ENCODE measurements around the gene CERS6.
"Not testable (repeated sequence)": the region's sequence is repeated elsewhere in the genome, so short reads cannot be mapped to it uniquely, and the experiment has no call there.

The CERS6 gene

DNA sequence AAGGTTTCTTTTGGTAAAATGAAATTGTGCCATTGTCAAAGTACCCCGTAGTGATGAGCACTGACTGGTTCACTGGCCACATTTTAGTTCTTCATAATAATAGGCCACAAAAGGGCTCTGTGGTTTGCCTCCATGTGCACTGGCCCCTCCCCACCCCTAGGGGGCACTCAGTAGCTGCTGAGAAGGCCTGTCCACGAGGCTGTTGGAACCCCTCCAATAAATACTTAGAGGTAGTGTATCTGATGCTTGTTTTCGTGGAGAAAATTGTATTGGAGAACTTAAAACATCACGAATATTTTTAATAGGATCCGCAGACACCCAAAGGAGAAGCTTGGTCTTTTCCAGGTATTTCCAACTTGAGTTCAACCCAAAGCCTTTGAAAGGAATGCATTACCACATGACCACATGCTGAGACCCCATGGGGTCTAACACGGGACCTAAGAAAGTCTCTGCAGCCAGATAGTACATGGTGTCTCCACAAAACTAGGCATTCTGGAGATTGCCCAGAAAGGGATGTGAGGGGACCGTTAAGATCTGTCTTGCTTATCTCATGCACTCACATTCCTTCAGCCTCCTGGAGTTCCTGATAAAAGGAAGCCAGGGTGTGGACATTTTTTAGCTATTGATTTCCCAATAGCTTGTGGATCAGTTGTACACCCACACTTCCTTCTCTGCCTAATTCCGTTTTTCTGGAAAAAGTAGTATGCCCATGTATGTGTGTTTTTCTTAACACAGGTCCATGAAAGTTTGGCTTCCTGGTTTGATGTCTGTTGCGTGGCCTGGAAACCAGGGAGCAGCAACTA, 317.8 kb downstream of the CERS6 start:
- DNase-seq (ENCODE audit: low read depth) = no peak

GRCh38 chr2:168775837-168776236, 319.8 kb downstream of the CERS6 start:
- no peak for DNase-seq (ENCODE audit: low read depth)

DNA sequence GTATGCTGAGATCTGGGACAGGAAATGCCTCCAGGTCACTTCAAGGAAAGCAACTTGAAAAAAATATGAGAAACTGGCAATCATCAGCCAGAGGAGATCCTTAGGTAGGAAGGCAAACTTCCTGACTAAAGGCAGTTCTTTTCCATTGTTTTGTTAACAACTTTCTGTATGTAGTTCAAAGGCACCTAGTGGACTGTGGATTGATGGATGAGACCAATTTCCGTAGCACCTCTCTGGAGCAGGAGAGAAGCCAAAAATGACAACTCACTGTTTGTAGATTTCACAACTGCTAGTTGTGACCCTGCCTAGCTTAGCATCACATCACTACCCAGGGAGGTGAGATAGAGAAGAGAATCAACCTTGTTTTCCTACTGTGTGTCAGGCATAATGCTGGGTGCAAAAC, 324.6 kb downstream of the CERS6 start:
- DNase-seq (ENCODE audit: low read depth) = no peak

DNA sequence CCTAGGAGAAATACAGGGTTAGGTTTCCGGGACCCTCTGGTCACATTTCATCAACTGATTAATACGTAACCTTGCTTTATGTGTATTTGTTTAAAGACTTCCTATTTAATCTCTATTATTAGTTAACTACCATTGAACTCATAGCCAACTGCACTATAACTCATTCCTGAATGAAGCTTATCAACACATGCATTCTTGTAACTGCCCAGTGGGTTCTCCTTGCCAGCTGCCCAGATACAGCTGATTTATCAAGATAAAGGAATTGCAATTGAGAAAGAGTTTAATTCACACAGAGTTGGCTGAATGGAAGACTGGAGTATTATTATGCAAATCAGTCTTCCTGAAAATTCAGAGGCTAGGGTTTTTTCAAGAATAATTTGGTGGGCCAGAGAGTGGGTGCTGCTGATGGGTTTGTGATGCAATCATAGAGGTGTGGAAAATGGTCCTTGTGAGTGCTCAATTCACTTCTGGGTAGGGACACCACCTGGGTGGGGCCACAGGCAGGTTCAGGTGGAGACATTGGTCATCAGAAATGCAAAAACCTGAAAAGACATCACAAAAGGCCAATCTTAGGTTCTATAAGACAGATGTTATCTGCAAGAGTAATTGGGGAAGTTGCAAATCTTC, 325.2 kb downstream of the CERS6 start:
- DNase-seq (ENCODE audit: low read depth) = no peak

DNA sequence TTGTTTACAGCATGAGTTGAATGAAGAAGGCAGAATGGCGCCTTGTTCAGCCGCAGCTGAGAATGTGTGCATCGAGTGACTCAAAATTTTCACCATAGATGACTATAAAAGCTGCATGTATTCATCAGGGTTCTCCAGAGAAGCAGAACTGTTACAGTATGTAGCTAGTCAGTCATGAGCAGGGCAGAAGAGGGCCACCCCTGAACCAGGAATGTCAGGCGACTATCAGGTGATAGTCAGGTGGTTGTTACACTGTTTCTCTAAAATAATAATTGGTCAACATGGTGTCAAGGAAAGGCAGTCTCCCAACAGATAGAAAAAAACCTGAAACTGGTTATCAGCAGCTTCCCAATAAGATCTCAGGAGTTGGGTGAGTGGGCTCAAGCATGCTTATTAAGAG, 326.2 kb downstream of the CERS6 start:
- DNase-seq (ENCODE audit: low read depth) = no peak

DNA sequence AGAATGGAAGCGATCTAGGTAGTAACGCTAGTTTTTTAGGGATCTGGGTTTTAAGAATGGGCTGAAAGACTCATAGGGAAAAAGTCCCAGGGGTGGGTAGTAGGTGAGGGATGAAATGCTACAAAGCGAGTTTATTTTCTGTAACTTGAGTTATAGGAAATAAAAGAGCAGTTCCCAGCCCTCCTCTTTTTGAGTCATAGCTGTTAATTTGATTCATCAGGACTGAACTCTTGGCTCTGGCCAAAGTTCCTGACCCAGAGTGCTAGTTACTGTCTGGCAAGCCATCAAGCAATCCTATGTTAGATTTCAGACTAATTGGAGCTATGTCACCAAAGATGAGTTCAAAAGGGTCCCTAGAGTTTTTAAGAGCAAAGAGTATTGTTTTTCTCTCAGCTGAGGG, 328.9 kb downstream of the CERS6 start:
- DNase-seq (ENCODE audit: low read depth) = no peak

- DNase-seq (ENCODE audit: low read depth) = no peak
These were observed 331.2 kb downstream of the CERS6 start for GRCh38 chr2:168787098-168787781.

- no peak for DNase-seq (ENCODE audit: low read depth)
These were observed 331.8 kb downstream of the CERS6 start for GRCh38 chr2:168787782-168788376.

- DNase-seq (ENCODE audit: low read depth) = no peak
These were observed 333.7 kb downstream of the CERS6 start for GRCh38 chr2:168789776-168790175.

DNA sequence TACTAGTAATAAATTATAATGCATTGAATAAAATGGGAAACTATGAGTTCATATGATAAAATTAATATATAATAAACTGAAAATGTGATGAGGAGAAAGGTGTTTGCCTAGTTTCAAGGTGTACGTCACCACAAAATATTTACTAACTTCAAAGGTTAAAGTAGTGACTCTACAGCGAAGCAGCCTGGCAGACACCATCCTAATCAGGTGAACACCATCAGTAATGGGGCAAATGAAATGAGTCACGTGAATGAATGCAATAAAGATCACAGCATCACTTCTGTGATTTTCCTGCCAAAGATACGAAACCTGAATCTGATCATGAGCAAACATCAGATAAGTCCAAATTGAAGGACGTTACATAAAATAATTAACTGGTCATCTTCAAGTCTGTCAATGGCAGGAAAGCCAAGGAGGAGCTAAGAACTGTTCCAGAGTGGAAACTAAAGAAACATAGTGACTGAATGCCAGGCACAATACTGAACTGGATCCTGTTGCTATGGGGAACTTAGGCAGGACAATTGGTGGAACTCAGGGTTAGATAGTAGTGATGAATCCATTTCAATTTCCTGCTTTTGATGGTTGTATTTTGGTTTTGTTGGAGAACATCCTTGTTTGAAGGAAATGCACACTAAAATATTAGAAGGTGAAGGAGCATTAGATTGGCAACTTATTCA, 334.3 kb downstream of the CERS6 start:
- no peak for DNase-seq (ENCODE audit: low read depth)

DNA sequence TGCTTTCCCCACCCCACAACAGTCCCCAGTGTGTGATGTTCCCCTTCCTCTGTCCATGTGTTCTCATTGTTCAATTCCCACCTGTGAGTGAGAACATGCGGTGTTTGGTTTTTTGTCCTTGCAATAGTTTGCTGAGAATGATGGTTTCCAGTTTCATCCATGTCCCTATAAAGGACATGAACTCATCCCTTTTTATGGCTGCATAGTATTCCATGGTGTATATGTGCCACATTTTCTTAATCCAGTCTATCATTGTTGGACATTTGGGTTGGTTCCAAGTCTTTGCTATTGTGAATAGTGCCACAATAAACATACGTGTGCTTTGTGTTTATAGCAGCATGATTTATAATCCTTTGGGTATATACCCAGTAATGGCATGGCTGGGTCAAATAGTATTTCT, 335.1 kb downstream of the CERS6 start:
- not testable (repeated sequence) for DNase-seq (ENCODE audit: low read depth)

DNA sequence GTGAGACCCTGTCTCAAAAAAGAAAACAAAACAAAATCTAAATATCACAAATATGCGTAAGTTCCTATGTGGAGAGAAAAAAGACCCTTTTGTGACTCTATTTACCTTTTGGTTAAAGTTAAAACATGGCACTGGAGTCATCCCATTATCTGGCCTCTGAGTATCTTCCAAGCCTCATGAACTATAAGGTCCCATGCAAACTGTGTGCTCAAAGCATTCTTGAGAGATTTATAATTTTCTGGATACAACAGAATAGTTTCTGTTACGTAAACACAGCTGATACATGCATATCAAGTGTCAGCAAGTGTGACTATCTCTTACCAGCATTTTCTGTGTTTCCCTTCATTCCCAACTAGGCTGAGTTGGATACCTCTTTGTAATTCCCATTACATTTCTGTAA, 337.5 kb downstream of the CERS6 start:
- DNase-seq (ENCODE audit: low read depth) = no peak

DNA sequence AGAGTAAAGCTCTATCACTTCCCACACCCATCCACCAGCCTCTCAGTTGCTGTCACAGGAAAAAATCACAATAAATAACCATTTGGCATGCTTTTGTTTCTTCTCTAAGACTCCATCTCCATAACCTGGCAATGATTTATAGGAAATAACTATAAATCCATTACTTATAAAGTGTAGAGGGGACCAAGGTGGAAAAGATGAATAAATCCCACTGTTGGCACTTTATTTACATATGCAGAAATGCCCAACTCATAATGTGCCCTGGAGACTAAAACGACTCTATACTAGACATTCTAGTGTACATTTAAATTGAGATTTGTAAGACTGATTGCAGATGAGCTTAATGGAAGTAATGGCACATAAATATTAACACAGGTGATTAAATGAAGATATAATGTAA, 338.9 kb downstream of the CERS6 start:
- DNase-seq (ENCODE audit: low read depth) = no peak

DNA sequence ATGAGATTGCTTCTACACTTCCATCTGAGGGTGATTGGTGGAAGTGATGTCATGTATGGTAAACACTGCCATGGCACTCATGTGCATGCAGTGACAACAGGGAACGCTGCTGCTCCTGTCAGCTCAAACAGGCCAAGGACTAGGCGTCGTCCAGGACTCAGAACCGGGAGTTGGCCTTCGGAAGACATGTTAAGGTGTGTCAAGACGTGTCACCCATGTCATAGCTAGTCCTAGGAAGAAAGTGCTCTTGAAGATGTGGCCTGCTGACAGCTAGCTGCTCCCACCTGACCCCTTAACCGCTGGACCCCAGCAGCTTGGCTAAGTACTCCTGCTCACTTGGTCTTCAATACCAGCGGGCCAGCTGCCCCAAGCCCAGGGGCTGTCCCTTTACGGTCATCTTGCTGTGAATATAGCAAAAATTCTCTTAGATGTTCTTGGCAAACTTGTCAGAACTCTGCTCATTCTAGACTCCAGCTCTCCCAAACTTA, 340.1 kb downstream of the CERS6 start:
- no peak for DNase-seq (ENCODE audit: low read depth)

DNA sequence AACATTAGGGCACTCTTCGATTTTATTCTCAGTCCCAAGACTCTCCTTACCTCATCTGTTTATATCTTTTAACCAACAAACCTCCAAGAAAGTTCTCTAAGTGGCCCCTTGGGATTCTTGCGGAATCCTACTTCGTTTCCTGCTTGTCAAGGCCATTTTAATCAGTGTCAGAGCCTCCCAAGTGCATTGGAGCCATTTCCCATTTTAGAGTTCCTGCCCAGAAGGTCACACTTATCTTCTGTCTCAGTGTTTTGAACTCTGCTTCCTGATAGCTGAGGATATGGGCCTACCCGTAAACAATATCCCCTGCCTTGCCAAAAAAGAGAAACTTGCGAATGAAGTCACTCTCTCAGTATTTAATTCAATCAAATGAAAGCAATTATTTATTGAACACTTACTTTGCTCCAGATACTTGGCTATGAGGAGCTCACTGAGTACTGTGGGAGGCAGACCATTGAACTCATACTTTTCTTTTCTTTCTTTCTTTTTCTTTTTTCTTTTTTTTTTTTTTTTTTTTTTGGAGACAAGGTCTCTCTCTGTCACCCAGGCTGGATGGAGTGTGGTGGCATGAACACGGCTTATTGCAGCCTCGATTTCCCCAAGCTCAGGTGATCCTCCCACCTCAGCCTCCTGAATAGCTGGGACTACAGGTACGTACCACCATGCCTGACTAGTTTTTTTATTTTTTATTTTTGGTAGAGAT, 340.7 kb downstream of the CERS6 start:
- DNase-seq (ENCODE audit: low read depth) = no peak

- DNase-seq (ENCODE audit: low read depth) = no peak
These were observed 341.2 kb downstream of the CERS6 start for GRCh38 chr2:168797286-168797655.

GRCh38 chr2:168798076-168798887, 342.2 kb downstream of the CERS6 start:
- DNase-seq (ENCODE audit: low read depth) = no peak

GRCh38 chr2:168798888-168799410, 342.9 kb downstream of the CERS6 start:
- no peak for DNase-seq (ENCODE audit: low read depth)

DNA sequence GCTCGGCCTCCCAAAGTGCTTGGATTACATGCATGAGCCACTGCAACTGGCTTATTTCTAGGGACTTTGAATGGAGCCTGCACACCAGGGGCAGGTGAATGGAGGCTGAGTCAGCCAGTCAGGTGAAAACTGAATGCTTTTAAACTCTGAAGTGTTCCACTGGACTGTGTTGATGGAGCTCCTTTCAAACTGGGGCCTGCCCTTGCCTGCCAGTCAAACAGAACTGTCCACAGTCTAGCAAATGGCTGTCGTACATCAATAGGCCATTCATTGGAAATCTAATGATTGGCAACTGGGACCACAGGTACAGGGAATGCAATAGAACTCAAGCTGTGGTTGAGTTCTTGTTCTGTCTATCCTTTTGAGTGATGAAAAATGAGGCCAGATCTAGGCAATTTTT, 345.4 kb downstream of the CERS6 start:
- no peak for DNase-seq (ENCODE audit: low read depth)

Measured in T follicular helper cell (primary cell).